HCT116 (cell line): ENCODE measurements around the gene LDHA. TPM values are rescaled to one million over a fixed set of nuclear protein-coding genes. Genes with fewer than 3 reads are reported as not detected.
A peak's percentile ranks its signal among the peaks of the same experiment; 100 is the strongest.

Source experiments
- ATAC-seq: fragments of 200-7000 bp; cut with Tn5 transposase; 2 replicates; pipeline ENCODE4 v1.9.1; 2020; ENCODE audit warnings: mild to moderate bottlenecking, moderate library complexity
- BruUV-seq: library from RNA; stranded (reverse); fragments of 400-500 nt; replicated peaks from 2 replicates; lab custom pipeline; 2021; lab: Mats Ljungman, UMichigan
- CTCF ChIA-PET: fragments of 300-600 bp; sonication (Branson Sonifier 250); formaldehyde crosslinking; loops from one replicate; lab custom pipeline; 2021; ENCODE audit warnings: antibody characterized with exemption; lab: Charles Lee
- POLR2A ChIA-PET: fragments of 300-600, 350-600 bp; sonication (Branson Sonifier 250); formaldehyde crosslinking; loops from one replicate; lab custom pipeline; 2021; ENCODE audit warnings: antibody characterized with exemption; lab: Charles Lee
- RAD21 ChIA-PET, 2 experiments: fragments of 300-600 bp; sonication (Branson Sonifier 250); formaldehyde crosslinking; loops; one replicate each; lab custom pipeline; 2023; ENCODE audit warnings: low total read pairs in 2 of 2; ENCODE audit not compliant: uncharacterized antibody in 2 of 2, unreplicated experiment in 2 of 2, low non-redundant PET in 1 of 2; lab: Charles Lee
- DNase-seq: peaks from one replicate; pipeline ENCODE4 v3.0.0-alpha.2; 2010; ENCODE audit warnings: low read depth, low spot score
- H2AFZ ChIP-seq: fragments of 200-600 bp; shearing (Covaris generic), sonication (generic); 2 replicates; pipeline ENCODE4 v1.6.1; 2017; ENCODE audit warnings: low read depth, mixed run types, mixed read lengths, antibody characterized with exemption, low read length; ENCODE audit not compliant: poor library complexity, severe bottlenecking
- H3K27ac ChIP-seq: 2 replicates; pipeline ENCODE4 v1.5.1; 2012; ENCODE audit warnings: low read depth, low read length
- H3K27me3 ChIP-seq: fragments of 200-600 bp; sonication (generic); 2 replicates; pipeline ENCODE4 v1.6.1; 2016; ENCODE audit warnings: mixed run types, low read length, mixed read lengths; ENCODE audit not compliant: insufficient read depth
- H3K36me3 ChIP-seq, 2 experiments: fragments of 200-500 bp in 1 of 2; fragments of 200-600 bp in 1 of 2; sonication (Bioruptor generic) in 1 of 2; sonication (generic) in 1 of 2; 2 replicates each; pipeline versions ENCODE4 v1.5.1 to v1.6.1; 2014 to 2016; ENCODE audit warnings: low read length in 2 of 2, inconsistent platforms in 1 of 2, mixed read lengths in 1 of 2, mixed run types in 1 of 2; ENCODE audit not compliant: insufficient read depth in 2 of 2, control insufficient read depth in 1 of 2
- H3K4me1 ChIP-seq, 2 experiments: fragments of 200-600 bp in 1 of 2; sonication (generic) in 1 of 2; 2 replicates each; pipeline versions ENCODE4 v1.5.1 to v1.6.1; 2012 to 2017; ENCODE audit warnings: low read length in 2 of 2, inconsistent platforms in 1 of 2, mild to moderate bottlenecking in 1 of 2, mixed read lengths in 1 of 2, mixed run types in 1 of 2, moderate library complexity in 1 of 2; ENCODE audit not compliant: insufficient read depth in 2 of 2, control insufficient read depth in 1 of 2
- H3K4me2 ChIP-seq: fragments of 200-600 bp; sonication (generic); 2 replicates; pipeline ENCODE4 v1.6.1; 2017; ENCODE audit warnings: mixed run types, low read length, mixed read lengths
- H3K4me3 ChIP-seq, 2 experiments: fragments of 200-600 bp in 1 of 2; sonication (generic) in 1 of 2; replicated peaks in 1 of 2; 2 replicates each; pipeline ENCODE4 v1.5.1; 2011 to 2016; ENCODE audit warnings: low read length in 2 of 2, control low read depth in 1 of 2, low read depth in 1 of 2, mild to moderate bottlenecking in 1 of 2, mixed read lengths in 1 of 2, mixed run types in 1 of 2
- H3K79me2 ChIP-seq: fragments of 200-600 bp; sonication (generic); 2 replicates; pipeline ENCODE4 v1.6.1; 2017; ENCODE audit warnings: mild to moderate bottlenecking, mixed run types, low read length, moderate library complexity, mixed read lengths; ENCODE audit not compliant: insufficient read depth
- H3K9ac ChIP-seq: fragments of 200-600 bp; sonication (generic); 2 replicates; pipeline ENCODE4 v1.6.1; 2016; ENCODE audit warnings: low read length, mixed read lengths
- H3K9me2 ChIP-seq: fragments of 200-600 bp; sonication (generic), shearing (Covaris generic); 2 replicates; pipeline ENCODE4 v1.6.1; 2017; ENCODE audit warnings: mixed run types, mild to moderate bottlenecking, moderate library complexity; ENCODE audit not compliant: insufficient read depth
- H3K9me3 ChIP-seq, 2 experiments: fragments of 200-500 bp in 1 of 2; fragments of 200-600 bp in 1 of 2; sonication (Bioruptor generic) in 1 of 2; sonication (generic) in 1 of 2; 2 replicates each; pipeline ENCODE4 v1.6.1; 2014 to 2017; ENCODE audit warnings: low read length in 2 of 2, mixed read lengths in 2 of 2, inconsistent platforms in 1 of 2, low read depth in 1 of 2, mild to moderate bottlenecking in 1 of 2, mixed run types in 1 of 2, moderate library complexity in 1 of 2; ENCODE audit not compliant: control insufficient read depth in 1 of 2, insufficient read depth in 1 of 2
- H4K20me1 ChIP-seq: fragments of 200-600 bp; sonication (generic), shearing (Covaris generic); 2 replicates; pipeline ENCODE4 v1.6.1; 2017; ENCODE audit warnings: mixed run types, mild to moderate bottlenecking, moderate library complexity; ENCODE audit not compliant: insufficient read depth
- CEBPB ChIP-seq: IDR thresholded peaks from 2 replicates; pipeline ENCODE4 v1.6.1; 2012; ENCODE audit warnings: low read depth
- CTCF ChIP-seq, 3 experiments: fragments of 200-600 bp in 1 of 3; sonication (generic) in 1 of 3; IDR thresholded peaks in 2 of 3; conservative IDR thresholded peaks in 1 of 3; 2 replicates each; pipeline ENCODE4 v1.5.1; 2012 to 2017; ENCODE audit warnings: low read depth in 2 of 3, low read length in 2 of 3, antibody characterized with exemption in 1 of 3, borderline replicate concordance in 1 of 3, control low read depth in 1 of 3, mild to moderate bottlenecking in 1 of 3, mixed read lengths in 1 of 3, mixed run types in 1 of 3, moderate library complexity in 1 of 3; ENCODE audit not compliant: insufficient read depth in 1 of 3
- EZH2 ChIP-seq: fragments of 200-600 bp; sonication (generic); IDR thresholded peaks from 2 replicates; pipeline ENCODE4 v1.6.1; 2017; ENCODE audit warnings: antibody characterized with exemption, mixed run types
- EZH2phosphoT487 ChIP-seq: fragments of 200-600 bp; IDR thresholded peaks from 2 replicates; pipeline ENCODE4 v1.6.1; 2018; ENCODE audit warnings: antibody characterized with exemption, borderline replicate concordance
- FOSL1 ChIP-seq: IDR thresholded peaks from 2 replicates; pipeline ENCODE4 v1.6.1; 2012; ENCODE audit warnings: low read depth
- JUND ChIP-seq: IDR thresholded peaks from 2 replicates; pipeline ENCODE4 v1.6.1; 2012
- TCF7L2 ChIP-seq: IDR thresholded peaks from 2 replicates; pipeline ENCODE4 v1.7.0; 2011; ENCODE audit warnings: borderline replicate concordance, inconsistent platforms; ENCODE audit not compliant: insufficient read depth, insufficient read length; ENCODE audit errors: extremely low read depth
- ZBTB33 ChIP-seq: IDR thresholded peaks from 2 replicates; pipeline ENCODE4 v1.6.1; 2011; ENCODE audit warnings: mild to moderate bottlenecking, low read length, moderate library complexity; ENCODE audit not compliant: insufficient replicate concordance; ENCODE audit errors: extremely low read depth
- intact Hi-C: fragments of 100-400 bp; cut with micrococcal nuclease; formaldehyde crosslinking; loops from 2 replicates; pipeline ENCODE4 v1.10.0; 2022
- total RNA-seq: library from RNA; stranded (reverse); gene quantifications from one replicate; pipeline ENCODE4 v1.2.1, GENCODE V29; 2021; ENCODE audit not compliant: unreplicated experiment

Gene LDHA
- total RNA-seq, 1 experiment from 2014 or later = 974 TPM

GRCh38 chr11:18420067-18420466, 25.7 kb downstream of the LDHA start:
- TF ChIP-seq CEBPB = no peak
- TF ChIP-seq, all 23 proteins: peak for 0
- Histone ChIP-seq H3K79me2 (no peaks in the 10 kb centered on the region), H3K27me3 (no peaks in the 10 kb centered on the region), H3K4me3 (no peak overlapping the region), H2AFZ (peak overlapping the region; percentile 49), H3K36me3 (no peaks in the 10 kb centered on the region), H4K20me1 (no peaks in the 10 kb centered on the region), H3K9me2 (no peaks in the 10 kb centered on the region), H3K9ac (no peak overlapping the region), H3K4me1 (no peaks in the 10 kb centered on the region), H3K4me2 (no peak overlapping the region), H3K9me3 (no peaks in the 10 kb centered on the region), H3K27ac (no peak overlapping the region)
- ChIA-PET POLR2A (no interaction called here), RAD21 (no interaction called here), CTCF (interaction anchor here (0.6 kb wide), 1 partner anchor 42 kb away, joined by 3 read pairs; no protein-coding TSS in a partner anchor)
- no peak for ATAC-seq
- intact Hi-C loops = no loop called here
- DNase-seq = no peak
- BruUV-seq = no TSS peak

DNA sequence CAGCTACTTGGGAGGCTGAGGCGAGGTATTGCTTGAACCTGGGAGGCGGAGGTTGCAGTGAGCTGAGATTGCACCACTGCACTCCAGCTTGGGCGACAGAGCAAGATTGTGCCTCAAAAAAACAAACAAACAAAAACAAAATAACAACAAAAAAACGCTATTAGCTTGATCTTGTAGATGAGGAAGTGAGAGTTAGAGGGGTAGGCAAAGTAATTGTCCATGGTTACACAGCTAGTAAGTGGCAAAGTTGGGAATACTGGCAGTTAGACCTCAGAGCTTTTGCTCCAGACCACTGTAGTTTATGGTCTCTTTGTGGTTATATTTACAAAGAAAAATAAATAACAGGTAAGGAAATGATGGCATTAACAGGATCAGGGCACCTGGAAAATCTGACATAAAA, 32.9 kb downstream of the LDHA start:
- Histone ChIP-seq H3K9me3 (no peaks in the 10 kb centered on the region), H2AFZ (no peak overlapping the region), H3K4me1 (no peaks in the 10 kb centered on the region), H3K27me3 (no peaks in the 10 kb centered on the region), H3K9ac (no peak overlapping the region), H3K27ac (no peak overlapping the region), H3K4me2 (no peak overlapping the region), H3K79me2 (no peaks in the 10 kb centered on the region), H3K9me2 (no peaks in the 10 kb centered on the region), H3K4me3 (no peak overlapping the region), H4K20me1 (no peaks in the 10 kb centered on the region)
- DNase-seq (no peak), ATAC-seq (no peak)
- ChIA-PET POLR2A (no interaction called here), CTCF (no interaction called here), RAD21 (no interaction called here)
- intact Hi-C loops = no loop called here
- TF ChIP-seq EZH2 (no peak), CTCF (IDR thresholded peaks at IDR 0.05 in 2 of 3, conservative IDR thresholded peaks at IDR 0.05 in 1 of 3; ENCODE audit: borderline replicate concordance in 1 of 3, insufficient read depth in 1 of 3, low read depth in 2 of 3, low read length in 2 of 3) (no peak), ZBTB33 (no peak), FOSL1 (no peak), JUND (no peak), EZH2phosphoT487 (no peak), TCF7L2 (no peak)
- TF ChIP-seq, all 23 proteins: peak for 0
- H3K36me3 ChIP-seq = no peaks in the 10 kb centered on the region
- BruUV-seq = no TSS peak
